ACHN (cell line): ENCODE data around the gene FLRT2.

ENCODE experiments used
- DNase-seq: peaks from one replicate; pipeline ENCODE4 v3.0.0-alpha.2; 2015
- in situ Hi-C: cut with HindIII; loops from 2 replicates; pipeline ENCODE4 v1.10.0; 2017; ENCODE audit warnings: low sequenced_read_pairs, low pct_ligation_motif_present, low pct_unique_long_range_greater_than_20kb

FLRT2 gene

DNA sequence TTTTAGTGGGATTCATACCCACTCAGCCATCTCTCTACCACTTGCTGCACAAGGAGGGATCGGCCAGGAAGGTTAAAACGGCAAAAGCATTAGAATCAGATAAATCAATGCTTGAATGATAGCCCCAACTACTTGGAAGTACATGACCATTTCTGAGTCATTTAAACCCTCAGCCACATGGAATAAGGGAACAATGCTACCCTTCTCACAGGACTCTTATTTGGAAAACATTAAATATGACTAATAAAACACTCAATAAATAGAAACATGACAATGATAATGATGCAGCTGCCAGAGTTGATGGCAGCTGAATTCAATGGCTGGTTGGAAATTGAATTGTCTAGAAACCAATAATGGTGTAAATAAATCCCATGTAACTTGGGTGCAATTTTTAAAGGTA, 165.4 kb downstream of the FLRT2 start:
- no peak for DNase-seq
- in situ Hi-C loops: no loop called here

DNA sequence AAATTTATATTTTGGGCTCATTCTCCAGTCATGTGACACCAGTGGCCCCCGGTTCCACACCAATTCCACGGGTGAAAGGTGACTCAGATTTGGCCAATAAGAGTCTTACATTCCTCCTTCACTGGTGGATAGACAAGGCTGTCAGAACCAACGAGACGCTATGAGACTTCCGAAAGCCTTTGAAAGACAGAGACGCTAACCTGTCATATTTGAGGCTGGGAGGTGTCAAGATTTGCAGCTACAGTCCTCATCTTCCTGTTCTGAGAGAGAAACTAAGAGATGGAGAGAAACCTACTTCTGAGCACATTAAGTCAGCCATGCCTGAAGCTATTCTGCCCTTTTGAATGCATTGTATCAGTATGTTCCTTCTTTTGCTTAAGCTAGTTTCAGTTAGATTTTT, 171.2 kb downstream of the FLRT2 start:
- no peak for DNase-seq
- in situ Hi-C loops: no loop called here

- in situ Hi-C loops: no loop called here
- no peak for DNase-seq
Observed at GRCh38 chr14:85701763-85702162, 171.8 kb downstream of the FLRT2 start.

DNA sequence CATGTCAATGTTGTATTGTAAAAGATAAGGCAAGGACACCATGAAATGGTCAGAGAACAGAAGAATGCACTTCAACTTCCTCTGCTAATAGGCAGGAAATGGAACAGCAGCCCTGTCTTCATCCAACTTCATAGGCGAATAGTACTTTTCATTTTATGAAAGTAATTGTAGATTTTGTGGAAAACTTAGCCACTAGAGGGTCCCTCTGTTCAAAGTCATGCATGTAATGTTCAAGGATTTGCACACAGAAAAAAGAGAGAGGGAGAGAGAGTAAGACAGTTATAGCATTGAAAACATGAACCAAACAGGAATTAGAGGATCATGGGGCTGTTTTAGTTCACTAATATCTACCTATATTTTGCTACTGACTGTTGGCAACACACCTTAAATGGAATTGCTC, 172.2 kb downstream of the FLRT2 start:
- in situ Hi-C loops: no loop called here
- DNase-seq: no peak

DNA sequence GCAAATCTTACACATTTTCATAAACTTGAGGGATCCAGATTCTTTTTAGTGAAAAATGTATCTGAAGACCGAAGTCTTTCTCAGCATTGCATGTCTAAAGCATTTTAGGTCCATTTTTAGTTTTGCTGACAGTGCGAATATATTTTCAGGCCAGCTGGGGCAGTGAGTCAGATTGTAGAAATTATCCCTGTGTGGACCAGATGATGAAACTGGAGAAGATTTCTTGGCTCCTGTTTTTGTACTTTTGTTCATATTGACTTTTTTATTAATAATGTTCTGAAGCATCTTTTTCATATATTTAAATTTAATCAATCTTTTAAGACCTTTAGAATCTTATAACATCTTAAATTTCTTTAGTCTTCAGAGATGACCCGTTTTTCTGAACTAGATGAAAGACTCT, 173.1 kb downstream of the FLRT2 start:
- in situ Hi-C loops: no loop called here
- no peak for DNase-seq
